ENCODE results near the gene KCND3.

The KCND3 gene

GRCh38 chr1:111909030-111909429, 80.4 kb downstream of the KCND3 start:
- H3K4me3 ChIP-seq (replicated peaks; ENCODE audit: insufficient read depth, low read length): no peak overlapping the region
- TF ChIP-seq REST (IDR thresholded peaks at IDR 0.05; ENCODE audit: insufficient replicate concordance, low read depth) (no peak), POLR2AphosphoS5 (IDR thresholded peaks at IDR 0.05; ENCODE audit: low read depth) (no peak), GABPA (IDR thresholded peaks at IDR 0.05; ENCODE audit: low read depth) (no peak), CTCF (IDR thresholded peaks at IDR 0.05; ENCODE audit: insufficient read depth, low read length) (no peak), SPI1 (IDR thresholded peaks at IDR 0.05; ENCODE audit: borderline replicate concordance, low read depth) (no peak)
- DNase-seq (ENCODE audit: low read depth in 1 of 2, low spot score in 1 of 2): no peak

GRCh38 chr1:111908011-111908621, 81.4 kb downstream of the KCND3 start:
- H3K27ac ChIP-seq (replicated peaks): no peak overlapping the region
- TF ChIP-seq REST (IDR thresholded peaks at IDR 0.05; ENCODE audit: insufficient replicate concordance, low read depth) (no peak), SPI1 (IDR thresholded peaks at IDR 0.05; ENCODE audit: borderline replicate concordance, low read depth) (no peak), CTCF (IDR thresholded peaks at IDR 0.05; ENCODE audit: insufficient read depth, low read length) (no peak), POLR2AphosphoS5 (IDR thresholded peaks at IDR 0.05; ENCODE audit: low read depth) (no peak), GABPA (IDR thresholded peaks at IDR 0.05; ENCODE audit: low read depth) (no peak)
- no peak overlapping the region for H3K4me3 ChIP-seq (replicated peaks; ENCODE audit: insufficient read depth, low read length)
- no peak for DNase-seq (ENCODE audit: low read depth in 1 of 2, low spot score in 1 of 2)
- H3K27me3 ChIP-seq (ENCODE audit: insufficient read depth, poor library complexity, severe bottlenecking): no peaks in the 10 kb centered on the region

More at GRCh38 chr1:111909030-111909429, 80.4 kb downstream of the KCND3 start:
- H3K27me3 ChIP-seq (ENCODE audit: insufficient read depth, poor library complexity, severe bottlenecking): no peaks in the 10 kb centered on the region
- no peak overlapping the region for H3K27ac ChIP-seq (replicated peaks)

GRCh38 chr1:111907321-111907720, 82.1 kb downstream of the KCND3 start:
- TF ChIP-seq REST (IDR thresholded peaks at IDR 0.05; ENCODE audit: insufficient replicate concordance, low read depth) (no peak), CTCF (IDR thresholded peaks at IDR 0.05; ENCODE audit: insufficient read depth, low read length) (no peak), GABPA (IDR thresholded peaks at IDR 0.05; ENCODE audit: low read depth) (no peak), POLR2AphosphoS5 (IDR thresholded peaks at IDR 0.05; ENCODE audit: low read depth) (no peak), SPI1 (IDR thresholded peaks at IDR 0.05; ENCODE audit: borderline replicate concordance, low read depth) (no peak)
- DNase-seq (ENCODE audit: low read depth in 1 of 2, low spot score in 1 of 2): no peak
- no peak overlapping the region for H3K27ac ChIP-seq (replicated peaks)
- H3K27me3 ChIP-seq (ENCODE audit: insufficient read depth, poor library complexity, severe bottlenecking): no peaks in the 10 kb centered on the region
- H3K4me3 ChIP-seq (replicated peaks; ENCODE audit: insufficient read depth, low read length): no peak overlapping the region
